ENCODE results near the gene NAALADL2. TPM values are rescaled to one million over a fixed set of nuclear protein-coding genes. Genes with fewer than 3 reads are reported as not detected.

NAALADL2 gene
- total and polyA plus RNA-seq, 8 donors: 0.76 to 15.4 (median 7.9) TPM

- Histone ChIP-seq H3K4me3 (no peak overlapping the region), H3K36me3 (no peaks in the 10 kb centered on the region), H3K9me3 (no peaks in the 10 kb centered on the region), H3K27ac (no peak overlapping the region), H3K4me1 (no peaks in the 10 kb centered on the region), H3K27me3 (no peaks in the 10 kb centered on the region)
- ATAC-seq: no peak
- 62 to 63% methylated on average over 4 of the region's 4 CpGs for WGBS, 2 donors
- DNase-seq: no peak
- no peak for TF ChIP-seq CTCF (IDR thresholded peaks at IDR 0.05)
- intact Hi-C loops (cut with DNase I): no loop called here
- FAIRE-seq: no peak
These were observed 977.5 kb downstream of the NAALADL2 start for GRCh38 chr3:175836617-175837016.

GRCh38 chr3:175837962-175838361 is 978.8 kb downstream of the NAALADL2 start:
- Histone ChIP-seq H3K27ac (no peak overlapping the region), H3K4me3 (no peak overlapping the region), H3K27me3 (no peaks in the 10 kb centered on the region), H3K4me1 (no peaks in the 10 kb centered on the region), H3K36me3 (no peaks in the 10 kb centered on the region), H3K9me3 (no peaks in the 10 kb centered on the region)
- intact Hi-C loops (cut with DNase I): no loop called here
- FAIRE-seq (no peak), DNase-seq (no peak), ATAC-seq (no peak)
- no peak for TF ChIP-seq CTCF (IDR thresholded peaks at IDR 0.05)
- WGBS, 2 donors: 73 to 76% methylated on average over 2 of the region's 2 CpGs

- DNase-seq (no peak), FAIRE-seq (no peak), ATAC-seq (no peak)
- H3K4me3 ChIP-seq: no peak overlapping the region
- 73% methylated on average over 2 of the region's 2 CpGs for WGBS, 2 donors
- no peaks in the 10 kb centered on the region for H3K9me3 ChIP-seq
- no peaks in the 10 kb centered on the region for H3K4me1 ChIP-seq
- no peaks in the 10 kb centered on the region for H3K27me3 ChIP-seq
- no peaks in the 10 kb centered on the region for H3K36me3 ChIP-seq
- intact Hi-C loops (cut with DNase I): no loop called here
- no peak overlapping the region for H3K27ac ChIP-seq
- TF ChIP-seq CTCF (IDR thresholded peaks at IDR 0.05): no peak
These were observed 980.4 kb downstream of the NAALADL2 start for GRCh38 chr3:175839366-175840005.

DNA sequence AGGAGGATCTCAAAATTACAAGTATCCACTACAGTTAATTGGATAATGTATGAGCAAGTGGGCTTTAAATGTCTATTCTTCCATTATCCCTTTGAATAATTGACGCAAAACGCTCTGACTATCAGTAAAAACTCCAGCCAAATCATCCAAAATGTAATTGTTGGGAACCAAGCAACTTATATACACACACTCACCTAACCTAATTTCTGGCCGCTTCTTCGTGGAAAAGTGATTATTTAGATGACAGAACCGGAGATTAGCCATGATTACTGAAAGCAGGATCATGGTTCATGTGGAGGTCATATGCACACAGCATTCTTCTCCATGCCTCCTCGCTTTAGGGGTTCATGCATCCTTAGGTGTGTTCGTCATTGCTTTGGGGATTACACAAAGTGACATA is 992.4 kb downstream of the NAALADL2 start:
- FAIRE-seq (no peak), DNase-seq (no peak), ATAC-seq (no peak)
- no peak overlapping the region for H3K27ac ChIP-seq
- H3K27me3 ChIP-seq: no peaks in the 10 kb centered on the region
- no peaks in the 10 kb centered on the region for H3K36me3 ChIP-seq
- intact Hi-C loops (cut with DNase I): no loop called here
- WGBS, 2 donors: 64 to 73% methylated on average over 7 of the region's 7 CpGs
- no peak for TF ChIP-seq CTCF (IDR thresholded peaks at IDR 0.05)
- no peaks in the 10 kb centered on the region for H3K4me1 ChIP-seq
- no peaks in the 10 kb centered on the region for H3K9me3 ChIP-seq
- no peak overlapping the region for H3K4me3 ChIP-seq

DNA sequence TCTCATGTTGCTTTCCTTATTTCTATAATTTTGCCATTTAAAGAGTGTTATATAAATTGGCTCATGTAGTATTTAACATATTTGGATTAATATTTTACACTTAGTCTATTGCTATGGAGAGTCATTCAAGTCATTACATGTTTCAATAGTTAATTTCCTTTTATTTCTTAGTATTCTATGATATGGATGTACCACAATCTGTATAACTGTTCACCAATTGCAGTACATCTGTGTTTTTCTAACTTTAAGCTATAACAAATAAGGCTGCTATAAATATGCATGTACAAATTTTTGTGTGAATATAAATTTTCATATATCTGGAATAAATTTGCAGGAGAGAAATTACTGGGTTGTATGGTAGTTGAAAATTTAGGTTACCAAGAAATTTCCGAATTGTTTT is 993.4 kb downstream of the NAALADL2 start:
- H3K27me3 ChIP-seq: no peaks in the 10 kb centered on the region
- no peaks in the 10 kb centered on the region for H3K4me1 ChIP-seq
- no peak overlapping the region for H3K4me3 ChIP-seq
- H3K36me3 ChIP-seq: no peaks in the 10 kb centered on the region
- no peak for DNase-seq
- no peak for TF ChIP-seq CTCF (IDR thresholded peaks at IDR 0.05)
- H3K9me3 ChIP-seq: no peaks in the 10 kb centered on the region
- H3K27ac ChIP-seq: no peak overlapping the region
- intact Hi-C loops (cut with DNase I): no loop called here
- 57 to 83% methylated on average over 1 of the region's 1 CpG for WGBS, 2 donors
- no peak for ATAC-seq
- FAIRE-seq: no peak
